Skeletal muscle cell (primary cell): Measurements from ENCODE around the gene PPP1R13B.
"Not testable (repeated sequence)": the region's sequence is repeated elsewhere in the genome, so short reads cannot be mapped to it uniquely, and the experiment has no call there.

Source experiments
- DNase-seq: peaks from one replicate; pipeline ENCODE4 v3.0.0-alpha.2; 2010; ENCODE audit warnings: low read depth
- H3K4me3 ChIP-seq: 2 replicates; pipeline ENCODE4 v1.5.1; 2011; ENCODE audit warnings: low read depth, mild to moderate bottlenecking, control low read depth, low read length, moderate library complexity

Gene PPP1R13B

DNA sequence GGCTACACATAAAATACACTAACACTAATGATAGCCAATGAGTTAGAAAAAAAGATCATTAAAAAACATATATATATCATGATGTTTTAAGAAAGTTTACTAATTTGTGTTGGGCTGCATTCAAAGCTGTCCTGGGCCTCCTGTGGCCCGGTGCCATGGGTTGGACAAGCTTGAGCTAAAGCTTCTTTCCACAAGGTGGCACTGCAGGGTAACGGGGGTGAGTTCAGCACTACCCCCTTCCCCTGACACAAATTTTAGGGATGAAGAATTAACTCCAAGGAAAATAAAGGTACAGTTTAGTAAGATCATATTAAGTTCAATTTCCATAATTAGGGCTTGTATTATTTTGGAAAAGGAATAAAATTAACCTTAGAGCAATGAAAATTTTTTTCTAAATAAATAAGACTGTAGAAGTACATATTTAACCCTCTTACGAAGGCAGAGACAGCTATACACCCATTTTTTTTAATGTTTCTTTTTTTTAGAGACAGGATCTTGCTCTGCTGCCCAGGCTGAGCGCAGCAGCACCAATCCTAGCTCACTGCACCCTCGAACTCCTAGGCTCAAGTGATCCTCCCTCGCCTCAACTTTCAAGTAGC, 38.9 kb downstream of the PPP1R13B start:
- no peak for DNase-seq

GRCh38 chr14:103806805-103807204, 40.6 kb downstream of the PPP1R13B start:
- H3K4me3 ChIP-seq = no peak overlapping the region
- DNase-seq = no peak

More for the DNA sequence above, 38.9 kb downstream of the PPP1R13B start:
- no peak overlapping the region for H3K4me3 ChIP-seq

DNA sequence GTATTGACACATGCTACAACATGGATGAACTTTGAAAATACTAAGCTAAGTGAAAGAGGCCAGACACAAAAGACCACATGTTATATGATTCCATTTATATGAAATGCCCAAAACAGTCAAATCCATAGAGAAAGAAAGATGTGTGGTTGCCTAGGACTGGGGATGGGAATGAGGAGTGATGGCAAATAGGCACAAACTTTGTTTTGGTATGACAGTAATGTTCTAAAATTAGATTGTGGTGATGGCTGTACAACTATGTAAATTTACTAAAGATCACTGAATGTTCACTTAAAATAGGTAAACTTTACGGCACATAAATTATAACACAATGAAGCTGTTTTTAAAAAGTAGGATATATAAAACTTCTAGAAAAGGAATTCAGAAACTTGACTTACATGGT, 41.7 kb downstream of the PPP1R13B start:
- DNase-seq = no peak
- no peak overlapping the region for H3K4me3 ChIP-seq

DNA sequence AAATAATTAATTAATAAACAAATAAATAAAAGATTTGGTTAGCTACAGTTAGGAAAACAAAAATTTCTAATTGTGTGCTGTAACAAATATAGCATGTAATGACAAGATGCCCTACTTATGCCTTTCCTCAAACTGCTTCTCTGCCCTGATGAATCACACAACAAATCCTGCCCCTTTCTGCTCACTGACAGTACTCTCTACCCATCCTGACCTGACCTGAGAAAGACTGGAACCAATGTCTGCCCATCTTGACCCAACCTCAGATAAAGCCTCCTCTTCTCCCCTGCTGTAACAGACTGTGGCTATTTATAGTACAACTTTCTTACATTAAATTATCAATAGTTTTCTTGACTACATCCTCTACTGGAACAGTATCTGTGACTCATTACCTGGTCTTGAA, 43.7 kb downstream of the PPP1R13B start:
- no peak for DNase-seq
- H3K4me3 ChIP-seq = no peak overlapping the region

DNA sequence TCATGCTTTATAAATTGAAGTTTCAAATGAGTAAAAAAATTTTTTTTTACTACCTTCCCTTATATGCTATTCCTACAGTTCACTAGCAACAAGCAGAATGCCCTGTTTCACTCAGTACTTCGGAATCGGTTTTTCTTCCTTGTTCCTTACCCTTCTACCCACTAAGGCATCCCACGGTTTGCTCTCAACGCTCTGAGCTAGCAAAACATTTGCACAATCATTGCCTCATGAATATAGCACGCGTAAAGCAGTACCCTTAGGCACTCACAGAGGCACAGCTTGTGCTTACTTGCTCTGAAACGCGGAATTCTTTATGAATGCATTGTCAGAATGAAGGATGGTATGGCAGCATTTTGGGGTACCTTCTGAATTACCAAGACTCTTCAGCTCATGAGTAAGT, 45.0 kb downstream of the PPP1R13B start:
- no peak overlapping the region for H3K4me3 ChIP-seq
- DNase-seq = no peak

DNA sequence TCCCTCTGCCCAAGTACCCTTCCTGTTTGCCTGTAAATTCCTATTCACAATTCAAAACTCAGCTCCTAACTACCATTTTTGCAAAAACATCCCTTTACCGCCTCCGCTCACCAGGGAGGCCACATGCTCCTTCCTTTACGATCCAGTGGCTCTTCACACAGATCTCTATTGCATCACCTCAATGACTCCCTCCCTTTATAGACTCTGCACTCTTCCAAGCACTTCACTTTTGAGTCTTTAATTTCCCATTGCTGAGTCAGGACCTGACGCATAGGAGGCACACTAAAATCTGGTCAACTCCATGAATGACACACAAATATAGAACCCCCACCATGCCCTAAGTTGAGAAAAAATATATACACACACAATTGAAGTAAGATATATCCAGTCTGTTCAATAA, 45.9 kb downstream of the PPP1R13B start:
- DNase-seq = peak; percentile 78

DNA sequence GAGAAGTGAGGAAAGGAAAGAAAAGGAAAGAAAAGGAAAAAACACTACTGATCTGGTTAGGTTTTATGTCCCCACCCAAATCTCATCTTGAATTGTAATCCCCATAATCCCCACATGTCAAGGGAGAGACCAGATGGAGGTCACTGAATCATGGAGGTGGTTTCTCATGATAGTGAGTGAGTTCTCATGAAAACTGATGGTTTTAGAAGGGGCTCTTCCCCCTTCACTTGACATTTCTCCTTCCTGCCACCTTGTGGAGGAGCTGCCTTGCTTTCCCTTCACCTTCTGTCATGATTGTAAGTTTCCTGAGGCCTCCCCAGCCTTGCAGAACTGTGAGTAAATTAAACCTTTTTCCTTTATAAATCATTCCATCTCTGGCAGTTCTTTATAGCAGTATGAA, 54.2 kb downstream of the PPP1R13B start:
- DNase-seq, H3K4me3 ChIP-seq: not testable (repeated sequence)

More for the DNA sequence above, 45.9 kb downstream of the PPP1R13B start:
- no peak overlapping the region for H3K4me3 ChIP-seq

DNA sequence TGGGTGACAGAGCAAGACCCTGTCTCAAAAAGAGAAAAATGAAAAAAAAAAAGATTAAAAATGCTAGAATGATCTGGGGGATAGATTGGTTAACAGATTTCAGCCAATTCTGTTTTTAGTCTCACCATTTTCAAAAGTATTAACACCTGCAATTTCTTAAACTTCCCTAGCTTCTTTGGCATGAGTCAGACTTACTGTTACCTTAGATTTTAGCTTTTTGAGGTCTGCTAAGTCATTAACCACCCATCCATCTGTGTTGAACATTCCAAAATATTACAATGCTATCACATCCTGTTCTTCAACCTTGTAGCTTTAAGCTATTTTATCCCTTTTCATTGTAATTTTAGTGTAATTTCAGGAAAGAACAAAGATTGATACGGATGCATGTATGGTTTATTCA, 59.3 kb downstream of the PPP1R13B start:
- H3K4me3 ChIP-seq = no peak overlapping the region
- DNase-seq = no peak

DNA sequence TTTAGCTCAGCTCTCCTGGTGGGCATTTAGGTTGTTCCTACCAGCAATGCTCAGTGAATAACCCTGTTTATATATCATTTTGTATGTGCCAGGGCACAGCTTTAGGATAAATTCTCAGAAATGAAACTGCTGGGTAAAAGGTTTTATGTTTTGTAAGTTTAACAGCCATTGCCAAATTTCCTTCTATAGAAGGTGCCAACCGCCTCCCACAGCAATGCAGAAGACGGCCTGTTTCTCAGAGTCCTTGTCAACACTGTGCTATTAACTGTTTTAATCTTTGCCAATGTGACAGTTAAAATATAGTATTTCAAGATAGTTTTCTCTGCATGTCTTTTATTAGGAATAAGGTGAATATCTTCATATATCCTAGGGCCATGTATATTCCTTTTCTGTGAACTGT, 65.0 kb downstream of the PPP1R13B start:
- H3K4me3 ChIP-seq = no peak overlapping the region
- no peak for DNase-seq

DNA sequence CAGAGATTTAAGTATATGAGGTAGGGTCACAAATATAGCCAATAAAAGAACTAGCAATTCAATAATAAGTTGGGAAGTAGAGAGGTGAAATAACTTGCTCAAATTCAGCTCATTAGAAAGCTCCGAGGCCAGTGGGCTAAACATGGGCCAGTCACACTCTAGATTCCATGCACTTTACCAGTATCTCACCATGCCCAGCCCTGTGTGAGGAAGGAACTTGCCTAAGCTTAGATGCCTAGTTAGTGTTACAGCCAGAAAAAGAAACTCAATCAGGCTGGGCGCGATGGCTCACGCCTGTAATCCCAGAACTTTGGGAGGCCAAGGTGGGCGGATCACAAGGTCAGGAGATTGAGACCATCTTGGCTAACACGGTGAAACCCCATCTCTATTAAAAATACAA, 71.1 kb downstream of the PPP1R13B start:
- DNase-seq, H3K4me3 ChIP-seq: not testable (repeated sequence)

DNA sequence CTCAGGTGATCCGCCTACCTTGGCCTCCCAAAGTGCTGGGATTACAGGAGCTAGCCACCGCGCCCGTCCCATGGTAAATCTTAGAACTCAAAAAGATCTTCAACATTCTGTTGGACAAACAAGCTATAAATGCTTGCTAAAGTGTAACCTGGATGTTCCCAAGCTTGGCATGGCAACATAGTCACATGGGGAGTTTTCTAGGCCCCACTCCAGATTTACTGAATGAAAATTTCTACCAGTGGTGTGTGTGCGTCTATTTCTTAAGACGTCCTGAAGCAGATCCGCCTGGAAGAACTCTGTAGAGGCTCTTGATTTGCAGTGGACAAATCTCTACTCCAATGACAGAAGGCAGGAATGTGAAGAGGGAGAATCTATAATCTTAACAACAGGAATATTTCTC, 71.9 kb downstream of the PPP1R13B start:
- H3K4me3 ChIP-seq = no peak overlapping the region
- no peak for DNase-seq

GRCh38 chr14:103773521-103773920, 73.9 kb downstream of the PPP1R13B start:
- H3K4me3 ChIP-seq = no peak overlapping the region
- DNase-seq = no peak

DNA sequence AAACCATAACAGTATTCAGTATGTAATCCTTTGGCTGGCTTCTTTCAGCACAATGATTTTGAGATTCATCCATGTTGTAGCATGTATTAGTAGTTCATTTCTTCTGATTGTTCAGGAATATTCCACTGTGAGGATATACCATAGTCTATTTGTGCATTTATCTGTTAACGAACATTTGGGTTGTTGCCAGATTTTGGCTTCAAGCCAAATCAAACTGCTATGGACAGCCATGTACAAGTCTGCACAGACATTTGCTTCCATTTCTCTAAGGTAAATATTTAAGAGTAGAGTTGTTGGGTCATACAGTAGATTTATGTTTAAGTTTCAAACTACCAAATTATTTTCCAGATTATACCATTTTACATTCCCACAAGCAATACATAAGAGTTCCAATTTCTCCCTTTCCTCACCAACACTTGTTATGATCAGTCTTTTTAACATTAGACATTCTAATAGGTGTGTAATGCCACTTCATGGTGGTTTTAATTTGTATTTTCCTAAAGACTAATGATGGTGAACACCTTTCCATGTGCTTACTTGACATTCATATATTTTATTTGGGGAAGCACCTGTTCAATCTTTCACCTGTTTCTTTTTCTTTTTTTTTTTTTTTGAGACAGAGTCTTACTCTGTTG, 75.2 kb downstream of the PPP1R13B start:
- DNase-seq = no peak
- no peak overlapping the region for H3K4me3 ChIP-seq

DNA sequence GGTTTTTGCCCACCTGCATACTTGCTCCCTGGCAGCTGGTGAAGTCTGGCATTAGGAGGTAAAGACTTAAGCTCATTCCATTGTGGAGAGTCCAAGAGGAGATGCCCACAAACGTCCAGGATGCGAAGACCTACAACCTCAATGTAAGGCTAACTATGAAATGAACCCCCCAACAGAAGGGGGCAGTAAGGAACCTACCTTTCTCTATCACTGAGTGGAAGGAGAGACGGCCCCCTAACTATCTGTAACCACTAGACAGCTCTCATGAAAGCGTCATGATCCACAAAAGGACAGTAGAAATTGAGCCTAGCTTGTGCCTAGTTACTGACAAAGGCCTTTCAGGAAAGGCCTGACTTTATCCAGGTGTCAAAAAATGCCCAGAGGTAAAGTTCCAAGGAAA, 76.5 kb downstream of the PPP1R13B start:
- no peak overlapping the region for H3K4me3 ChIP-seq
- DNase-seq = no peak

DNA sequence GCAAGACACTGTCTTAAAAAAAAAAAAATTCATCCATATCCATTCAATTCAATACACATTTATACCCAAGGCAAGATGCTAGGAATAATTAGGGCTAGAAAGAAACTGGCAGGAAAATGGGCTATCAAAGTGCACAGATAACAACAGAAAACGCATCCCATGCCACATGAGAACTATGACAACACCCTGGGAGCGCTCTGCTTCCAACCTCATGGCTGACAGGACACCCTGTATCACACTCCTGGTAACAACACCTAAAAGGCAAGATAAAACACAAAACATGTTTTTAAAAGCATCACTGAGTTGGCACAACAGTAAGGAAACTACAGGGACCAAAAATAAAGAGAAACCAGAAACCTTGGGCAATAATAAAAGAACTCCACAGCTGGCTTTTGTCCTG, 76.9 kb downstream of the PPP1R13B start:
- DNase-seq = no peak
- H3K4me3 ChIP-seq = no peak overlapping the region

DNA sequence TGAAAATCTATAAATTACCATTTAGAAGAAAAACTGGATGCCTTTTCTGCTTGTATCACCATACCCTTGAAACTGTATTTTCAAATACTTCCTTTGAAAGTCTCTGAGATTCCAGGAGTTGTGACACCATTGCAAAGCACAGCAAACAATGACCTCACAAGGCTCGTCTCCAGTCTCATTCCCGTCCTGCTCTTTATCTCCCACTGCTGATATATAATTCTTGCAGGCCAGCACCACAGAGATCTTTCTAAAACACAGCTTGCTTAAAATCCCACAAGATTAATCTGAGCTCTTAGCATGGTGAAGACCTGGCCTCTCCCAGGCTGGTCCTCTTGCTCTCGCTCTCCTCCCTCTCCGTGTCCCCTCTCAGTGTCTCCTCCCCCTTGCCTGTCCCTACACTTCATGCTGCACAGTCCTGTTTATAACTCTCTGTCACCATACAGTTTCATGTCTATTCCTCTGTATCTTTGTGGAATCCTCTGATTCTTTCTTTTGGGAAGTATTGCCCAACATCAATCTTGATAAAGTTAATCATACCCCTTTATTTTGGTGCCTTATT, 80.0 kb downstream of the PPP1R13B start:
- no peak for DNase-seq
- no peak overlapping the region for H3K4me3 ChIP-seq

DNA sequence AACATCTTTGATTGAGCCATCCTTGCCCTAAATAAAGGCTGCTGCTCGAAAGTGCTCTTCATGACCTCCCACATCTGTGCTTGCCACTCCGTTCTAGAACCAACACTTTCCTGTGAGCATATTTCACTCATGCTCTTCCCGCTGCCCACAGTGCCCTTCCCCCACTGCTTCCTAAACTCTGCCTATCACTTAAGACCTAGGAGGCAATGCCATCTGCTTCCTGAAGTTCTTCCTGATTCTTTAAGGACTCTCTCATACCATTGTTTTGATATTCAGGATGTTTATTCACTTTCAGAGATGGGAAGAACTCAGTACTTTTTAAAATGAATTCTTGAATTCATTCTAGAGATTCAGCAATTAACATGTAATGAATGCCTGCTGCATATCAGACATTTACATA, 81.8 kb downstream of the PPP1R13B start:
- no peak overlapping the region for H3K4me3 ChIP-seq
- no peak for DNase-seq

DNA sequence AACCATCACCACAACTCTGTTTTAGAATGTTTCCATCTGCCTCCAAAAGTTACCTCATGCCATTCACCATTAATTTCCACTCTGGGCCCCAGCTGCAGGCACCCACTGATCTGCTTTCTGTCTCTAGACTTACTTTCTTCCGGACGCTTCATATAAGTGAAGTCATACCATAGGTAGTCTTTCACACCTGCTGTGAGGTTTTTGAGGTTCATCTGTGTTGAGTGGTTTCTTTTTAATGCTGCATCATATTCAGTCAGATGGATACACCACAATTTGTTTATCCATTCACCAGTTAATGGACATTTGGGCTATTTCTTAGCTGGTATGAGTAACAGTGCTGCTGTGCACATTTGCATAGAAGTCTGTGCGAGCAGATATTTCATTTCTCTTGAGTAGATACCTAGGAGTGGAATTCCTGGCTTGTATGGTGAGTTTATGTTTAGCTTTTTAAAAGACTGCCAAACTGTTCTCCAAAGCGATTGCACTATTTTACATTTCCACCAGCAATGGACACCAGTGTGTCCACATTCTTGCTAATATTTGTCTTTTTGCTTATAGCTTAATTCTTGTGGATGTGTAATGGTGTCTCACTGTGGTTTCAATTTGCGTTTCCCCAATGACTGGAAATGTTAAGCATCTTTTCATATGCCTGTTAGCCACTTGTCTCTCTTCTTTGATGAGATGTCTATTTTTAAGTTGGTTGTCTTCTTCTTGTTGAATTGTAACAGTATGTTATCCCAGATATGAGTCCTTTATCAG, 83.5 kb downstream of the PPP1R13B start:
- no peak for DNase-seq
- no peak overlapping the region for H3K4me3 ChIP-seq

DNA sequence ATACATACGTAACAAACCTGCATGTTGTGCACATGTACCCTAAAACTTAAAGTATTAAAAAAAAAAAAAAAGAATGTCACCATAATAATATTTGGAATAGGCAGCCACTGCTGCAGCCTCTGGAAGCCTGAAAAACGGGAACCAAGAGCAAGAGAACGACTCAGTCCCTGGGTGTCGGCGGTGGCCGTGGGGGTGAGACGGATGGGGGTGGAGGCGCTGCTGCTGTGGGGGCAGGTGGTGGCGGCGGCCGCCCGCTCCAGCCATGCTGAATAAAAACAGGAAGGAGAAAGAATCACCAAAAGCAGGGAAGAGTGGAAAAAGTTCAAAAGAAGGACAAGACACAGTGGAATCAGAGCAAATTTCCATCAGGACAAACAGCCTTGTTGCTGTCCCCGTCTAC, 84.8 kb downstream of the PPP1R13B start:
- no peak overlapping the region for H3K4me3 ChIP-seq
- no peak for DNase-seq

GRCh38 chr14:103762036-103762435, 85.3 kb downstream of the PPP1R13B start:
- no peak overlapping the region for H3K4me3 ChIP-seq
- DNase-seq = no peak
